T-helper 1 cell (primary cell): ENCODE measurements around the gene DCXR.

Experiments used
- DNase-seq, 5 donors: peaks; one replicate each; pipeline ENCODE4 v3.0.0-alpha.2; 2012 to 2020

The DCXR gene

GRCh38 chr17:81994593-81995462 is 42.7 kb downstream of the DCXR start:
- no peak for DNase-seq

DNA sequence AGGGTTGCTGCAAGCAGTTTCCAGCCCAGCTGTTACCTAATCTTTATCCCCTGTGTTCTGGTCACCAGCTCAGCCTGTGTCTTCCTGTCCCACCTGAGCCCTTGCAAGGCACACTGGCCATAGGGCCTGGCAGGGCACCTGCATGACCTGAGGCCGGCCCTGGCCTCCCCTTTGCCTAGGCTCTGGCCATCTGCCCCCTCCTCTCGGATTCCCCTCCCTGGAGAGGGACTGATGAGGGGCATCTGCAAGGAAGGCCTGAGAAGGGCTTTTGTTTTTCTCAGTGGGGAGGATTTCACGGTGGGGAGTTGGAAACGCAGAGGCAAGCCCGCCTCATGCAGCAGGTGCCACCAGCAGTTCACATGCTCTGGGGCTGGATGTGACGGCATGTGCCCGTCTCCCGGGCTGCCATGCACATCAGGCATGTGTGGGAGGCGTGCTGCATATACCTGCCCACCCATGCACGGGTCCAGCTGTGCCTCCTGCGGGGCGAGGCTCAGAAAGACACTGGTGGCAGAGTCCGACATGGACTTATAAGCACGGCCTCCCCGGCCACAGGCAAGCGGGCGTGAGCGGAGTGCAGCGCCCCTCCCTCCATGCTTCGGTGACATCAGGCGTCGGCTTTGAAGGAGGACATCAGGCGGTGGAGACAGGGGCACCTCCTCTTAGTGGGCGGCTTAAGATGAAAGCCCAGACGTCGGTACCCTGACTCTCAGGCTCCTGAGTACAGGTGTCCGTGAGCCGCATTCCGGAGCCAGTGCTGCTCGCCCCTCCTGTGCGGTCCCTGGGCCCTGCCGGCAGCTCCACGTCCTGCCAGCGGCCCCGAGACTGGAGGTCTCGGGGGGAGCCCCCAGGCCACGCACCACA is 43.5 kb downstream of the DCXR start:
- no peak for DNase-seq

GRCh38 chr17:81992306-81993102 is 45.0 kb downstream of the DCXR start:
- DNase-seq = no peak

GRCh38 chr17:81991684-81992305 is 45.7 kb downstream of the DCXR start:
- no peak for DNase-seq

GRCh38 chr17:81990836-81991683 is 46.4 kb downstream of the DCXR start:
- DNase-seq = no peak

GRCh38 chr17:81987161-81987770 is 50.2 kb downstream of the DCXR start:
- no peak for DNase-seq

GRCh38 chr17:81986606-81987005 is 50.9 kb downstream of the DCXR start:
- DNase-seq = no peak
